ENCODE measurements around the gene CCDC85A. TPM values are rescaled to one million over a fixed set of nuclear protein-coding genes. Genes with fewer than 3 reads are reported as not detected.

CCDC85A gene
- total and polyA plus RNA-seq, 2 of the 8 experiments (the other 6 are each of a cell fraction or from before 2014, with no cell fraction given): 0.20 TPM; not detected in 1

- no peaks in the 10 kb centered on the region for H3K79me2 ChIP-seq (ENCODE audit: control insufficient read depth in 1 of 2, insufficient read depth in 2 of 2, low read length in 2 of 2)
- no peak overlapping the region for H2BK5ac ChIP-seq (ENCODE audit: low read depth, low read length)
- H4K91ac ChIP-seq (replicated peaks; ENCODE audit: insufficient read length, low read length): no peak overlapping the region
- no peak overlapping the region for H2BK15ac ChIP-seq (ENCODE audit: low read length)
- H3K27ac ChIP-seq (ENCODE audit: low read depth, low read length): no peak overlapping the region
- H3K4me1 ChIP-seq (replicated peaks in 1 of 4; ENCODE audit: control insufficient read depth in 3 of 4, insufficient read depth in 4 of 4, low read length in 3 of 4): no peaks in the 10 kb centered on the region
- H3K9ac ChIP-seq (replicated peaks in 1 of 4; ENCODE audit: extremely low read depth in 1 of 4, low read depth in 3 of 4, low read length in 3 of 4): no peak overlapping the region
- no peak overlapping the region for H4K8ac ChIP-seq (ENCODE audit: extremely low read depth, insufficient read depth, low read length)
- FAIRE-seq (no peak), DNase-seq (ENCODE audit: low read depth in 1 of 2, low spot score in 2 of 2) (no peak)
- POLR2A ChIA-PET (ENCODE audit: partially characterized antibody): no interaction called here
- no peak overlapping the region for H3K4me2 ChIP-seq (ENCODE audit: insufficient read depth in 1 of 2, low read depth in 2 of 2, low read length in 2 of 2)
- no peaks in the 10 kb centered on the region for H4K20me1 ChIP-seq (replicated peaks in 1 of 2; ENCODE audit: control insufficient read depth in 1 of 2, insufficient read depth in 2 of 2, low read length in 2 of 2)
- WGBS, 2 experiments (ENCODE audit: extremely low coverage in 1 of 2, insufficient coverage in 1 of 2, insufficient read length in 1 of 2, insufficient replicate concordance in 2 of 2, low coverage in 1 of 2, low lambda C conversion rate in 2 of 2, missing lambda C conversion rate in 1 of 2): 92% methylated on average over 1 of the region's 1 CpG; no CpG with 5 or more reads in 1 of the 2 experiments
- H2AK5ac ChIP-seq (ENCODE audit: low read depth, low read length): no peak overlapping the region
- H3K27me3 ChIP-seq (replicated peaks in 1 of 4; ENCODE audit: control insufficient read depth in 3 of 4, extremely low read depth in 1 of 4, insufficient read depth in 3 of 4, low read length in 3 of 4): no peaks in the 10 kb centered on the region
- H3K4ac ChIP-seq (replicated peaks; ENCODE audit: insufficient read length, low read depth, low read length): no peak overlapping the region
- H3K23ac ChIP-seq (ENCODE audit: insufficient read length): no peak overlapping the region
- no peak overlapping the region for H3K56ac ChIP-seq (replicated peaks; ENCODE audit: insufficient read length, low read depth, low read length)
- no peak overlapping the region for H2BK12ac ChIP-seq (ENCODE audit: low read depth, low read length)
- no peaks in the 10 kb centered on the region for H3K79me1 ChIP-seq (ENCODE audit: low read depth, low read length)
- H3K18ac ChIP-seq (ENCODE audit: extremely low read depth, low read length): no peak overlapping the region
- H3K23me2 ChIP-seq (ENCODE audit: low read depth, low read length): no peaks in the 10 kb centered on the region; the same call in 1 of the 2 replicates
- H3K9me3 ChIP-seq (ENCODE audit: insufficient read depth in 2 of 2, low read depth in 1 of 2, low read length in 1 of 2): no peaks in the 10 kb centered on the region
- no peak overlapping the region for H2BK20ac ChIP-seq (ENCODE audit: low read length)
- H3K14ac ChIP-seq (ENCODE audit: insufficient read length): no peak overlapping the region
- H2BK120ac ChIP-seq (replicated peaks; ENCODE audit: low read depth, low read length): no peak overlapping the region
- H4K5ac ChIP-seq (ENCODE audit: insufficient read length, low read depth, low read length): no peak overlapping the region
- H3K36me3 ChIP-seq (ENCODE audit: control insufficient read depth in 2 of 4, insufficient read depth in 4 of 4, low read length in 3 of 4): no peaks in the 10 kb centered on the region
- no peak overlapping the region for H3K4me3 ChIP-seq (ENCODE audit: extremely low read depth in 1 of 4, insufficient read depth in 2 of 4, low read depth in 3 of 4, low read length in 4 of 4)
- CTCF ChIA-PET (ENCODE audit: partially characterized antibody): interaction anchor here (0.6 to 1.4 kb wide), 2 partner anchors 8 to 21 kb away, joined by 3 read pairs; no protein-coding TSS in a partner anchor
- H2AFZ ChIP-seq (ENCODE audit: low read length): no peak overlapping the region
- TF ChIP-seq CHD1 (IDR thresholded peaks at IDR 0.05; ENCODE audit: low read depth, low read length) (no peak), RXRA (IDR thresholded peaks at IDR 0.05; ENCODE audit: insufficient read depth, low read depth, low read length) (no peak), RFX5 (IDR thresholded peaks at IDR 0.05; ENCODE audit: borderline replicate concordance, low read depth, low read length) (no peak), BCL11A (IDR thresholded peaks at IDR 0.05; ENCODE audit: low read depth in 2 of 2, low read length in 2 of 2) (no peak), SAP30 (IDR thresholded peaks at IDR 0.05; ENCODE audit: insufficient read depth, insufficient replicate concordance, low read length) (no peak), POU5F1 (IDR thresholded peaks at IDR 0.05; ENCODE audit: low read depth, low read length) (no peak), HDAC2 (IDR thresholded peaks at IDR 0.05; ENCODE audit: borderline replicate concordance in 1 of 2, low read depth in 2 of 2, low read length in 2 of 2) (no peak), TCF12 (IDR thresholded peaks at IDR 0.05; ENCODE audit: low read depth, low read length) (no peak), SP2 (IDR thresholded peaks at IDR 0.05; ENCODE audit: low read length) (no peak), CBX5 (IDR thresholded peaks at IDR 0.05; ENCODE audit: low read depth, low read length) (no peak), SIN3A (conservative IDR thresholded peaks at IDR 0.05 in 1 of 2, IDR thresholded peaks at IDR 0.05 in 1 of 2; ENCODE audit: low read depth in 1 of 2, low read length in 2 of 2) (no peak), ATF3 (IDR thresholded peaks at IDR 0.05; ENCODE audit: insufficient read depth, low read depth, low read length) (no peak)
Measured at GRCh38 chr2:56199492-56199891, 15.7 kb downstream of the CCDC85A start.

All from H1 (cell line).